GM12892 (cell line): Measurements from ENCODE around the gene CENPB.

Source experiments
- POLR2A ChIP-seq: IDR thresholded peaks from 2 replicates; pipeline ENCODE4 v1.6.1; 2011; ENCODE audit warnings: low read depth, low read length, control low read depth
- POLR2AphosphoS5 ChIP-seq: IDR thresholded peaks from 2 replicates; pipeline ENCODE4 v1.6.1; 2011; ENCODE audit warnings: low read depth, low read length, control low read depth
- TAF1 ChIP-seq: IDR thresholded peaks from 2 replicates; pipeline ENCODE4 v1.6.1; 2011; ENCODE audit warnings: low read depth, mild to moderate bottlenecking, control low read depth, low read length, borderline replicate concordance

DNA sequence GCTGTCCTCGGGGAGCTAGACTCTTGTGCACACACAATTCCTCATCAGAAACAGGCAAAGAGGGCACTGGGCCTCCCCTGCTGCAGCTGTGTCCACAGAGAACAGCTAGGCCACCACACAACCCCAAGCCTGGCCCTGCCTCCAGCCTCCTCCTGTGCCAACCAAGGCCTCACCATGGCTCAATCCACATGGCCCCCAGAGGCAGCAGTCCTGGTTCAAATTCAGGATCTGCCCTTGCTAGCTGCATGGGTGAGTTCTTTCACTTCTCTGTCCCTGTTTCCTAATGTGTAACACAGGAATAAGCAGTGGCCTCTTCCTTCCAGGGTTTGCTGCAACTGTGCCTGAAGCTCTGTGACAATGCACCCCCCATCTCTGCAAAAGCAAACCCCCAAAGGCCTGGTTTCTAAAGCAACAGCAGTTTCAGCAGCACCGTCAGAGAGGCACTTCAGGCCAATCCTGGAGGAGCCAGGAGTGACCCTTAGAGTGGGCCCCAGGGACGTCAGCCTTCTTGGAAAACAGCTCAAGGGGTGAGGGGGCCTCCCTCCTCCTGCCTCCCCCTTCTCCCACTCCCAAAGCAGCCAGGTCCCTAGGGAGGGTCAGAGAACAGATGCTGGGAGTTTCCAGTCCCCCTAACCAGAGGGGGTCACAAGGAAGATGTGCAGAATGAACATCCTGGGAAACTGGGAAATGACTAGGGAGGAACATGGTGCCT is 21.2 kb downstream of the CENPB start:
- no peak for TF ChIP-seq POLR2A
- no peak for TF ChIP-seq POLR2AphosphoS5
- no peak for TF ChIP-seq TAF1
